HG02884 (cell line): ENCODE results near the gene MRPL44.
"Not testable (repeated sequence)": the region's sequence is repeated elsewhere in the genome, so short reads cannot be mapped to it uniquely, and the experiment has no call there.

ENCODE experiments used
- ATAC-seq: cut with Tn5 transposase; IDR thresholded peaks from one replicate; pipeline ENCODE4 v1.9.1; 2021; ENCODE audit warnings: mild to moderate bottlenecking, moderate library complexity; ENCODE audit not compliant: unreplicated experiment

Gene MRPL44

DNA sequence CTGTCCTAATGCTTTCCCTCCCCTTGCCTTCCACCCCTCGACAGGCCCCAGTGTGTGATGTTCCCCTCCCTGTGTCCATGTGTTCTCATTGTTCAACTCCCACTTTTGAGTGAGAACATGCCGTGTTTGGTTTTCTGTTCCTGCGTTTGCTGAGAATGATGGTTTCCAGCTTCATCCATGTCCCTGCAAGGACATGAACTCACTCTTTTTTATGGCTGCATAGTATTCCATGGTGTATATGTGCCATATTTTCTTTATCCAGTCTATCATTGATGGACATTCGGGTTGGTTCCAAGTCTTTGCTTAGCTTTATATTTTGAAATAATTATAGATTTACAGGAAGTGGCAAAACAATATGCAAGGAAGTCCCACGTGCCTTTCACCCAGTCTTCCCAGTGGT, 43.4 kb downstream of the MRPL44 start:
- not testable (repeated sequence) for ATAC-seq

DNA sequence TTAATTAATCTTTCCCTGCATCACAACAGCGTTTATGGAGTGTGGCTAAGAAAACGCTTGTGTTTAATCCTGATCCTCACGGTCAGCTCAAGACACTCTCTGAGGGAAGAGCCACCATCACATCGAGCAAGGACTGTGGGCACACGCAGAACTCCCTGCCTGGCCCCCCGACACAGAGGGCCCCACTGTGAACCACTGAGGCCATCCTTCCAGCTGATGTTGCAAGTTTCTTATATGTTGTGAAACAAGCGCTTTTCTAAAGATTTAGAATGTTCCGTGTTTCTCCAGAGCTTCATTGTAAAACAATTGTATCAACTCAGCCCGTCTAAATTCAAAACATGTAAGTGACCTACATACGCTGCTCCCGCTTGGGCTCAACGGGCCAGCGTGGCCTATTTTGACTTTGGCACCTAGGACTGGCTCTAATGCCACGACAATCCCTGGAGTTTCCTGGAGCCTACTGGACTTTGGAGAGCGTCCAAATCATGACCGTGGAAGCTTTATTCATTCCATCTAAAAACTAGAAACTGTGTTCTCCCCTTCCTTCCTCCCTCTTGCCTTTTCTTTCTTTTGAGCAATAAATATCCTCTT, 46.9 kb downstream of the MRPL44 start:
- ATAC-seq, result no peak

GRCh38 chr2:224008702-224009261, 51.5 kb downstream of the MRPL44 start:
- ATAC-seq, result no peak

GRCh38 chr2:224009605-224010315, 52.5 kb downstream of the MRPL44 start:
- no peak for ATAC-seq

GRCh38 chr2:224011837-224012236, 54.6 kb downstream of the MRPL44 start:
- ATAC-seq, result no peak

DNA sequence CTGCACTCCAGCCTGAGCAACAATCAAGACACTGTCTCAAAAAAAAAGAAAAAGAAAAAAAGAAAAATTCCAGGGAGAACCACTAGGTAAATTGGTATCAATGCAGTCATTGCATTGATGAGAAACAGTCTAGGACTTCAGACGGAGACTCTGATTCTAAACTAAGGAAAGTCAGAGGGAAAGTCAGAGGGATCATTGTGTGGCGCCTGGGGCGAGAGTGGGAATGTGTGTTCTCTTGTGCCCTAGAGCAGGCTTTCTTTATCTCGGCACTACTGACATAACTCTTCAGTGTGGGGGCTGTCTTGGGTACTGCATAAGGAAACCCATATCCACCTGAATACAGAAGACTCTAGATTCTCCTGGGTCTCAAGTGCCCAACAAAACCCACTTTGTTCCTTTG, 57.1 kb downstream of the MRPL44 start:
- no peak for ATAC-seq

GRCh38 chr2:224016963-224017362, 59.7 kb downstream of the MRPL44 start:
- no peak for ATAC-seq
